Activated CD8-positive, alpha-beta memory T cell treated with anti-CD3 and anti-CD28 coated beads for 36 hours (primary cell): ENCODE data around the gene ARHGEF12. TPM values are rescaled to one million over a fixed set of nuclear protein-coding genes. Genes with fewer than 3 reads are reported as not detected.
"Not testable (repeated sequence)": the region's sequence is repeated elsewhere in the genome, so short reads cannot be mapped to it uniquely, and the experiment has no call there.

Source experiments
- CTCF ChIA-PET: fragments of 350-600 bp; sonication (Branson Sonifier 250); formaldehyde crosslinking; loops from one replicate; lab custom pipeline; 2021; ENCODE audit warnings: antibody characterized with exemption; lab: Charles Lee
- POLR2A ChIA-PET: fragments of 350-600 bp; sonication (Branson Sonifier 250); formaldehyde crosslinking; loops from one replicate; lab custom pipeline; 2021; ENCODE audit warnings: antibody characterized with exemption; lab: Charles Lee
- total RNA-seq, 2 experiments: library from RNA; stranded (reverse); gene quantifications; one replicate each; pipeline ENCODE4 v1.2.3, GENCODE V29; 2021

ARHGEF12 gene
- total RNA-seq, 2 experiments from 2014 or later = 31.0 to 31.7 TPM

DNA sequence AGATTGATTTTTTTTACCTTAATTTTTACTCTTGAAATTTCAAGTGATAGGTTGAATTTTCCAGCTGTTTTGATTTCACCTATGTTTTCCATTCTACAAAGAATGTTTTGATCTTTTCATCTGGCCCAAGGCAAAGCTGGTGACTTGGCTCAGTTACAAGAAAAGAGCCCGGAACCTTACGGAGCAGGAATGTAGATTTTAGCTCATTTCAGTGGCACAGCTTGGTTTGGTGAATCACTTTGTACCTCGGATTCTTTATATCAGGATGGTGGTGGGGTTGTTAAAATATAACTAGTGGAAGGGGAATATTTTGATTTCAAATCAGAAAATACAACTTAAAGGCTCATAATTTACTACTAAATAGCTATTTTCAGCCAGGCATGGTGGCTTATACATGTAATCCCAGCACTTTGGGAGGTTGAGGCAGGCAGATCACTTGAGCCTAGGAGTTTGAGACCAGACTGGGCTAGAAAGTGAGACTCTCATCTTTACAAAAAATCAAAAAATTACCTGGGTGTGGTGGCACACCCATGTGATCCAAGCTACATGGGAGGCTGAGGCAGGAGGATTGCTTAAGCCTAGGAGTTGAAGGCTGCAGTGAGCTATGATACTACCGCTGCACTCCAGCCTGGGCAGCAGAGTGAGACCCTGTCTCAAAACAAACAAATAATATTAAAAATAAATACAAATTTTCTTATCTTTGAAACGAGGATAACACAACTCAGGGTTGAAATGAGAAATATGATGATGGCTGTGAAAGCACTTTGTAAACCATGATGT is 166.0 kb downstream of the ARHGEF12 start:
- ChIA-PET CTCF (interaction anchor here (1.5 to 1.7 kb wide), 2 partner anchors 9 to 56 kb away, joined by 3 to 4 read pairs; partner anchors contain the start of gene GRIK4), POLR2A (no interaction called here)

DNA sequence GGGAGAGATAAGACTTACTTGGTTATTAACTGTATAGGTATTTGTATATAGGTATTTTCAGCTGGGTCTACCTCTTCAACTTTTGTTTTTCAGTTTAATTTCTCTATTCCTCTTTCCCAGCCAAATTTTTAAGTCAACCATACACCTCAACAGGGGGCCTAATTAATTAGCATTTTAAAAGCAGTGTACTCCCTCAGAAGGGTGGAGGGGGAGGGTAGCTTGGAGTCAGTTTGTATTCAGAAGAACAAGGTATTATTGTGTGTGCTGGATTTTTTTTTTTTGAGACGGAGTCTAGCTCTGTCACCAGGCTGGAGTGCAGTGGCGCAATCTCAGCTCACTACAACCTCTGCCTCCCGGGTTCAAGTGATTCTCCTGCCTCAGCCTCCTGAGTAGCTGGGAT is 167.3 kb downstream of the ARHGEF12 start:
- CTCF ChIA-PET, POLR2A ChIA-PET: not testable (repeated sequence)

GRCh38 chr11:120505801-120506425 is 169.7 kb downstream of the ARHGEF12 start:
- ChIA-PET CTCF (no interaction called here), POLR2A (no interaction called here)

- POLR2A ChIA-PET = no interaction called here
- CTCF ChIA-PET = interaction anchor here (0.8 kb wide), 1 partner anchor 177 kb away, joined by 3 read pairs; no protein-coding TSS in a partner anchor
These were observed 173.3 kb downstream of the ARHGEF12 start for GRCh38 chr11:120509346-120510053.

GRCh38 chr11:120510406-120511115 is 174.3 kb downstream of the ARHGEF12 start:
- ChIA-PET CTCF (interaction anchor here (0.5 to 2.1 kb wide), 8 partner anchors 9 to 684 kb away, joined by 3 to 16 read pairs (median 4); no protein-coding TSS in a partner anchor), POLR2A (no interaction called here)

GRCh38 chr11:120511116-120511819 is 175.1 kb downstream of the ARHGEF12 start, which contains the start of gene GRIK4:
TSS of gene GRIK4 (plus strand) at chr11:120511748. CDS start at chr11:120660319, 148,571 bp downstream.
- POLR2A ChIA-PET = no interaction called here
- CTCF ChIA-PET = interaction anchor here (0.5 to 2.1 kb wide), 9 partner anchors 9 to 683 kb away, joined by 3 to 16 read pairs (median 3); no protein-coding TSS in a partner anchor

GRCh38 chr11:120511820-120512738 is 175.9 kb downstream of the ARHGEF12 start:
- ChIA-PET CTCF (interaction anchor here (1.0 to 2.1 kb wide), 5 partner anchors 10 to 680 kb away, joined by 3 to 16 read pairs (median 3); no protein-coding TSS in a partner anchor), POLR2A (no interaction called here)

DNA sequence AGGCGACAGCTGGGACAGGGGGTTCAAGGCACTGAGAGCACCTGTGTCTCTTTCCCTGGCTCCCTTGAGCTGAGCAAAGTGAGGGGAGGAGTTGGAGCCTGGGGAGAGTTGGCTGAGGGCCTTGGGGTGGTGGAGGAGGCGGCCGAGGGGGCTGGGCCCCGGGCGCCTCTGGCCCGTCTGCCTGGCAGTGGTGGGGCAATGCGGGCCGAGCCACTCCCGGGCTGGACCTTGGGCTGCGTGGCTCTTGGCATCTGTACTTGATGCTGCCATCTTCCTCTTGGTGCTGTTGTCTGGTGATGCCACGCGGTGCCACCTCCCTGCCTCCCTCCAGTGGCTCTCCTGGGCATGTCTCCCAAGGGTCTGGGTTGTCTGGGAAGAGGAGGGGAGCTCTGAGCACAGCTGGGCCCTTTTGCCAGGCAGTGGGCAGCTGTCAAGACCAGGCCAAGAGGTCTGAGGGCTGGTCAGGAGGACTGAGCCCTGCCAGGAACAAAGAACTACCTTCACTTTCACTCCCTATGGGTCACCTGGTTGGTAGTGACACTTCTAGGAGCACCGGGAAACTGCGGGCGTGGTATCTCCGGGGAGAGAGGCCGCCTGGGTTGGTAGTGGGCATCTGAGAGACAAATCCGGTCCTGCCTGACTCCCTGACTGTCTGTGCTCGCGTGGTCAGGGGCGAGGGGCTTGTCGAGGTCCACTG is 176.7 kb downstream of the ARHGEF12 start:
- POLR2A ChIA-PET = no interaction called here

GRCh38 chr11:120513436-120514315 is 177.5 kb downstream of the ARHGEF12 start:
- ChIA-PET POLR2A (no interaction called here), CTCF (no interaction called here)

More for the DNA sequence above, 176.7 kb downstream of the ARHGEF12 start:
- CTCF ChIA-PET = no interaction called here

GRCh38 chr11:120514541-120515121 is 178.4 kb downstream of the ARHGEF12 start:
- CTCF ChIA-PET = no interaction called here

DNA sequence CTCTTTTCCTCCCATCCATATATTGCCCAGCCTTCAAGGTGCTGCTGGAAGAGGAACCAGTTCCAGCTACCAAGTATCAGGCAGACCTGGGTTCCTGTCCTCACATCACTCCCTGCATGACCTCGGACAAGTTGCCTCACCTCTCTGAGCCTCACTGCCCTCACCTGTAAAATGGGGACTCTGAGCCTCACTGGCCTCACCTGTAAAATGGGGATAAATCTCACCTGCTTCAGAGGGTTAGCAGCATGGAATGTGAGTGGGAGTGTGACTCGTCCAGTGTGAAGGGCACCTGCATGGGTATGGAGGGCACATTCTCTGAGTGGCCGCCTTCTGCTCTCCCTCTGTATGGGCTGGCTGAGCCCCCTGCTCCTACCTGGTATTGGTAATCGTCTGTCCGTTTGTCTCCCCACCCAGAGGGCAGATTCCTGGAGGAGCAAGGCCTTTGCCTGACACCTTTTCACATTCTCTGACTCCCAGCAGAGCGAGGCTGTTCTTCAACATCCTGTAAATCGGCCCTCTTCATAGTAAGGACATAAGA is 179.0 kb downstream of the ARHGEF12 start:
- POLR2A ChIA-PET = no interaction called here
- CTCF ChIA-PET = no interaction called here

More at GRCh38 chr11:120514541-120515121, 178.4 kb downstream of the ARHGEF12 start:
- POLR2A ChIA-PET = no interaction called here

- POLR2A ChIA-PET = no interaction called here
These were observed 180.5 kb downstream of the ARHGEF12 start for GRCh38 chr11:120516461-120517389.

GRCh38 chr11:120517390-120517761 is 181.2 kb downstream of the ARHGEF12 start:
- CTCF ChIA-PET = no interaction called here
- POLR2A ChIA-PET = no interaction called here

More at GRCh38 chr11:120516461-120517389, 180.5 kb downstream of the ARHGEF12 start:
- CTCF ChIA-PET = no interaction called here

DNA sequence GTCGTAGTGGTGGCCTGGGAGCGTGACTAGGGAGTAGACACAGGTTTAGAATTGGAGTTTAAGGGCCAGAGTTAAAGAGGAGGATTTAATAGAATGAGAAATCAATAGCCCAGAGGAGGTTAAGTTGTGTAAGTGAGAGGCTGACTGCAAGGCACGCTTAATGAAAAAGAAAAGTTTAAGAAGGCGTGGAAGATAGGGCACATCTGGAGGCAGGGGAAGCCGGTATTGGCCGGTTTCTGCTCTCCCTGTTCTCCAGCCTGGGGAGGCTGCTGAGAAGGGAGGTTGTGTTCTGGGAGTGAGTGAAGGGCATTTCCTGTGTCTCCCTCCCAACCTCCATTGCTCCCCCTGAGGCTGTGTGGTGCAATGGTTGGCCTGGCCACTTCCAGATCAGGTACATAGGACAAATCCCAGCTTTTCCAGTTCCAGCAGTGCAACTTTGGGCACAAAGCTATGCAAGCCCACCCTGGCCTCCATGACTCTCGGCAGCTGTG is 181.6 kb downstream of the ARHGEF12 start:
- ChIA-PET CTCF (no interaction called here), POLR2A (no interaction called here)
